SK-N-SH (cell line): ENCODE data around the gene XRCC6. TPM values are rescaled to one million over a fixed set of nuclear protein-coding genes. Genes with fewer than 3 reads are reported as not detected.

Experiments used
- CTCF ChIA-PET: fragments of 300-600, 350-600 bp; formaldehyde crosslinking; extraction: SDS; loops from one replicate; lab custom pipeline; 2021; lab: Yijun Ruan, JAX
- POLR2A ChIA-PET: fragments of 350-600 bp; sonication (Branson Sonifier 250); formaldehyde crosslinking; extraction: SDS; loops from one replicate; lab custom pipeline; 2020; ENCODE audit warnings: antibody characterized with exemption, inconsistent platforms; lab: Yijun Ruan, JAX
- DNase-seq: peaks from one replicate; pipeline ENCODE4 v3.0.0; 2012
- H2AFZ ChIP-seq: fragments of 200-600 bp; sonication (generic); 2 replicates; pipeline ENCODE4 v1.8.1; 2016; ENCODE audit warnings: antibody characterized with exemption, mild to moderate bottlenecking, low read depth
- H3F3A ChIP-seq: fragments of 200-600 bp; sonication (generic); replicated peaks from 2 replicates; pipeline ENCODE3; 2016; ENCODE audit warnings: antibody characterized with exemption, mild to moderate bottlenecking; ENCODE audit not compliant: insufficient read depth
- H3K27ac ChIP-seq, 2 experiments: fragments of 200-500 bp in 1 of 2; fragments of 200-600 bp in 1 of 2; sonication (Bioruptor generic) in 1 of 2; sonication (generic), shearing (Covaris generic) in 1 of 2; 2 replicates each; pipeline versions ENCODE4 v1.5.1 to v1.6.1; 2014 to 2016; ENCODE audit warnings: low read depth in 2 of 2, inconsistent platforms in 1 of 2, low read length in 1 of 2, mild to moderate bottlenecking in 1 of 2, mixed read lengths in 1 of 2
- H3K27me3 ChIP-seq: fragments of 200-600 bp; sonication (generic), shearing (Covaris generic); 2 replicates; pipeline ENCODE4 v1.6.1; 2016; ENCODE audit warnings: mixed run types; ENCODE audit not compliant: insufficient read depth
- H3K36me3 ChIP-seq, 2 experiments: fragments of 200-500 bp in 1 of 2; fragments of 200-600 bp in 1 of 2; sonication (Bioruptor generic) in 1 of 2; sonication (generic) in 1 of 2; replicated peaks in 1 of 2; 2 replicates each; pipeline versions ENCODE3 to v1.5.1; 2014 to 2016; ENCODE audit warnings: low read length in 1 of 2, mild to moderate bottlenecking in 1 of 2; ENCODE audit not compliant: insufficient read depth in 2 of 2, control insufficient read depth in 1 of 2
- H3K4me1 ChIP-seq, 2 experiments: fragments of 200-500 bp in 1 of 2; fragments of 200-600 bp in 1 of 2; sonication (Bioruptor generic) in 1 of 2; sonication (generic), shearing (Covaris generic) in 1 of 2; 2 replicates each; pipeline versions ENCODE4 v1.5.1 to v1.6.1; 2014 to 2016; ENCODE audit warnings: low read depth in 1 of 2, low read length in 1 of 2, mixed run types in 1 of 2; ENCODE audit not compliant: insufficient read depth in 2 of 2, control insufficient read depth in 1 of 2
- H3K4me2 ChIP-seq: fragments of 200-600 bp; sonication (generic), shearing (Covaris generic); 2 replicates; pipeline ENCODE4 v1.6.1; 2017; ENCODE audit warnings: mixed run types
- H3K4me3 ChIP-seq, 2 experiments: fragments of 200-500 bp in 1 of 2; fragments of 200-600 bp in 1 of 2; sonication (Bioruptor generic) in 1 of 2; sonication (generic), shearing (Covaris generic) in 1 of 2; 2 replicates each; pipeline versions ENCODE4 v1.5.1 to v1.8.1; 2014 to 2016; ENCODE audit warnings: low read depth in 2 of 2, inconsistent platforms in 1 of 2, low read length in 1 of 2, mild to moderate bottlenecking in 1 of 2, mixed read lengths in 1 of 2, moderate library complexity in 1 of 2
- H3K79me2 ChIP-seq: fragments of 200-600 bp; sonication (generic); 2 replicates; pipeline ENCODE4 v1.8.1; 2017; ENCODE audit warnings: mild to moderate bottlenecking; ENCODE audit not compliant: insufficient read depth
- H3K9ac ChIP-seq: fragments of 200-600 bp; sonication (generic); 2 replicates; pipeline ENCODE4 v1.6.1; 2017; ENCODE audit warnings: mixed run types
- H3K9me2 ChIP-seq: fragments of 200-600 bp; sonication (generic); 2 replicates; pipeline ENCODE4 v1.6.1; 2017; ENCODE audit warnings: mixed run types
- H3K9me3 ChIP-seq: fragments of 200-600 bp; sonication (generic); 2 replicates; pipeline ENCODE4 v1.6.1; 2017; ENCODE audit warnings: mixed run types, mild to moderate bottlenecking, moderate library complexity
- H4K20me1 ChIP-seq: fragments of 200-600 bp; sonication (generic); 2 replicates; pipeline ENCODE4 v1.6.1; 2017; ENCODE audit warnings: mild to moderate bottlenecking, mixed run types; ENCODE audit not compliant: insufficient read depth
- CHD2 ChIP-seq: fragments of 150-350 bp; IDR thresholded peaks from 2 replicates; pipeline ENCODE4 v1.6.1; 2018; ENCODE audit warnings: low read length; ENCODE audit not compliant: partially characterized antibody
- EZH2phosphoT487 ChIP-seq: fragments of 200-600 bp; sonication (generic); IDR thresholded peaks from 2 replicates; pipeline ENCODE4 v1.6.1; 2017; ENCODE audit warnings: low read depth, mixed run types, mild to moderate bottlenecking, antibody characterized with exemption, moderate library complexity, borderline replicate concordance
- FOSL2 ChIP-seq: IDR thresholded peaks from 2 replicates; pipeline ENCODE4 v1.4.0; 2012; ENCODE audit warnings: low read depth, mild to moderate bottlenecking, moderate library complexity, borderline replicate concordance
- FOXM1 ChIP-seq: IDR thresholded peaks from 2 replicates; pipeline ENCODE4 v1.4.0; 2012; ENCODE audit warnings: low read depth, mild to moderate bottlenecking
- GATA2 ChIP-seq: sonication (generic); formaldehyde crosslinking; IDR thresholded peaks from 2 replicates; pipeline ENCODE4 v1.5.0; 2020; ENCODE audit warnings: mild to moderate bottlenecking, missing genetic modification reagents
- MAX ChIP-seq: IDR thresholded peaks from 2 replicates; pipeline ENCODE4 v1.4.0; 2012; ENCODE audit warnings: low read depth
- MXI1 ChIP-seq: IDR thresholded peaks from 2 replicates; pipeline ENCODE4 v1.6.1; 2012; ENCODE audit warnings: mild to moderate bottlenecking, low read depth, low read length, improper control_type of control experiment
- NFIC ChIP-seq: IDR thresholded peaks from 2 replicates; pipeline ENCODE4 v1.4.0; 2012; ENCODE audit warnings: borderline replicate concordance
- NRF1 ChIP-seq: IDR thresholded peaks from 2 replicates; pipeline ENCODE4 v1.6.1; 2012; ENCODE audit warnings: low read depth, mild to moderate bottlenecking, low read length
- PBX3 ChIP-seq: IDR thresholded peaks from 2 replicates; pipeline ENCODE4; 2012
- POLR2AphosphoS5 ChIP-seq: IDR thresholded peaks from 2 replicates; pipeline ENCODE4 v1.6.1; 2012; ENCODE audit warnings: low read depth, low read length
- RAD21 ChIP-seq: IDR thresholded peaks from 2 replicates; pipeline ENCODE4 v1.6.1; 2012; ENCODE audit warnings: mild to moderate bottlenecking, low read length
- RCOR1 ChIP-seq: fragments of 150-350 bp; IDR thresholded peaks from 2 replicates; pipeline ENCODE4 v1.6.1; 2017; ENCODE audit warnings: antibody characterized with exemption, low read length
- RXRA ChIP-seq: IDR thresholded peaks from 2 replicates; pipeline ENCODE4 v1.4.0; 2012; ENCODE audit warnings: low read depth, mild to moderate bottlenecking, borderline replicate concordance
- SIN3A ChIP-seq: IDR thresholded peaks from 2 replicates; pipeline ENCODE4 v1.6.1; 2012; ENCODE audit warnings: low read depth, mild to moderate bottlenecking, low read length, moderate library complexity, borderline replicate concordance
- TAF1 ChIP-seq: IDR thresholded peaks from 2 replicates; pipeline ENCODE4 v1.6.1; 2012; ENCODE audit warnings: low read depth, mild to moderate bottlenecking, low read length, moderate library complexity, borderline replicate concordance
- TCF12 ChIP-seq: IDR thresholded peaks from 2 replicates; pipeline ENCODE4 v1.4.0; 2012
- USF2 ChIP-seq: fragments of 150-350 bp; IDR thresholded peaks from 2 replicates; pipeline ENCODE4 v1.6.1; 2017; ENCODE audit warnings: antibody characterized with exemption, low read length, low read depth, borderline replicate concordance
- YY1 ChIP-seq: IDR thresholded peaks from 2 replicates; pipeline ENCODE4 v1.4.0; 2012; ENCODE audit warnings: low read depth, mild to moderate bottlenecking
- WGBS: methylation state at CpG from one replicate; pipeline ENCODE4 v1.1.6; 2017; ENCODE audit warnings: low lambda C conversion rate; 5-methylcytosine and 5-hydroxymethylcytosine counted together
- polyA plus RNA-seq, 3 experiments: library from polyadenylated mRNA; depleted of rRNA; stranded (reverse); fragments of >200 nt; gene quantifications; 2 replicates each; pipeline ENCODE4 v1.2.3, GENCODE V29; 2012
- TF ChIP-seq, protein P1 (sequence below): IDR thresholded peaks from 2 replicates; pipeline ENCODE4 v1.4.0; 2012; ENCODE audit warnings: low read depth, borderline replicate concordance

Gene XRCC6
- polyA plus RNA-seq, 1 of the 3 experiments (the other 2 are of a cell fraction), result 78.1 TPM

- Histone ChIP-seq H3K9me3 (no peaks in the 10 kb centered on the region), H3K27me3 (no peaks in the 10 kb centered on the region), H3K9me2 (no peaks in the 10 kb centered on the region), H3K27ac (no peak overlapping the region), H3K36me3 (no peaks in the 10 kb centered on the region), H3K9ac (no peak overlapping the region), H2AFZ (no peak overlapping the region), H3K79me2 (peaks cover 17% of the 10 kb centered on the region; the same call in 1 of the 2 replicates), H3K4me2 (no peak overlapping the region), H4K20me1 (no peaks in the 10 kb centered on the region), H3K4me1 (peaks cover 0 to 5% of the 10 kb centered on the region in 2 experiments; a peak in 1 of 4 replicates), H3K4me3 (no peak overlapping the region)
- CTCF ChIA-PET, result no interaction called here
- POLR2A ChIA-PET, result no interaction called here
- DNase-seq, result no peak
- no peak for TF ChIP-seq USF2
- TF ChIP-seq NRF1, result no peak
- TF ChIP-seq TAF1, result no peak
- TF ChIP-seq FOXM1, result no peak
- TF ChIP-seq, protein P1, sequence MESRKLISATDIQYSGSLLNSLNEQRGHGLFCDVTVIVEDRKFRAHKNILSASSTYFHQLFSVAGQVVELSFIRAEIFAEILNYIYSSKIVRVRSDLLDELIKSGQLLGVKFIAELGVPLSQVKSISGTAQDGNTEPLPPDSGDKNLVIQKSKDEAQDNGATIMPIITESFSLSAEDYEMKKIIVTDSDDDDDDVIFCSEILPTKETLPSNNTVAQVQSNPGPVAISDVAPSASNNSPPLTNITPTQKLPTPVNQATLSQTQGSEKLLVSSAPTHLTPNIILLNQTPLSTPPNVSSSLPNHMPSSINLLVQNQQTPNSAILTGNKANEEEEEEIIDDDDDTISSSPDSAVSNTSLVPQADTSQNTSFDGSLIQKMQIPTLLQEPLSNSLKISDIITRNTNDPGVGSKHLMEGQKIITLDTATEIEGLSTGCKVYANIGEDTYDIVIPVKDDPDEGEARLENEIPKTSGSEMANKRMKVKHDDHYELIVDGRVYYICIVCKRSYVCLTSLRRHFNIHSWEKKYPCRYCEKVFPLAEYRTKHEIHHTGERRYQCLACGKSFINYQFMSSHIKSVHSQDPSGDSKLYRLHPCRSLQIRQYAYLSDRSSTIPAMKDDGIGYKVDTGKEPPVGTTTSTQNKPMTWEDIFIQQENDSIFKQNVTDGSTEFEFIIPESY, result no peak
- TF ChIP-seq YY1, result no peak
- no peak for TF ChIP-seq EZH2phosphoT487
- TF ChIP-seq PBX3, result no peak
- TF ChIP-seq SIN3A, result no peak
- no peak for TF ChIP-seq FOSL2
- no peak for TF ChIP-seq RCOR1
- no peak for TF ChIP-seq CHD2
- no peak for TF ChIP-seq MAX
- no peak for TF ChIP-seq NFIC
- no peak for TF ChIP-seq TCF12
- no peak for TF ChIP-seq GATA2 (CRISPR knock-in tag)
- TF ChIP-seq RAD21, result no peak
- no peak for TF ChIP-seq MXI1
- no peak for TF ChIP-seq RXRA
- TF ChIP-seq POLR2AphosphoS5, result no peak
- TF ChIP-seq, all 33 proteins: peak for 0
- WGBS, result 92% methylated on average over 6 of the region's 7 CpGs
- H3F3A ChIP-seq, result no peaks in the 10 kb centered on the region
These were observed 35.2 kb upstream of the XRCC6 start for GRCh38 chr22:41585898-41586297.
